Motor neuron (in vitro differentiated cells): ENCODE measurements around the gene DNAJC16. TPM values are rescaled to one million over a fixed set of nuclear protein-coding genes. Genes with fewer than 3 reads are reported as not detected.
"Not testable (repeated sequence)": the region's sequence is repeated elsewhere in the genome, so short reads cannot be mapped to it uniquely, and the experiment has no call there.

Source experiments
- ATAC-seq, 8 experiments: fragments of 200-7000 bp; cut with Tn5 transposase; replicated peaks in 6 of 8; 2 replicates each; pipeline ENCODE4 v1.8.0; 2021; ENCODE audit warnings: mild to moderate bottlenecking in 8 of 8, moderate library complexity in 8 of 8
- H3K27ac ChIP-seq, 2 donors: fragments of 250-450 bp; sonication (Bioruptor Pico); 2 replicates each; pipeline ENCODE4 v1.9.0; 2021; ENCODE audit warnings: antibody characterized with exemption in 2 of 2, mild to moderate bottlenecking in 2 of 2, moderate library complexity in 1 of 2
- H3K4me1 ChIP-seq, 2 donors: fragments of 250-450 bp; sonication (Bioruptor Pico); replicated peaks in 1 of 2; 2 replicates each; pipeline ENCODE4 v1.6.1; 2021; ENCODE audit warnings: antibody characterized with exemption in 2 of 2, mild to moderate bottlenecking in 2 of 2, moderate library complexity in 1 of 2
- H3K4me3 ChIP-seq, 5 donors: fragments of 250-450 bp; sonication (Bioruptor Pico); 2 replicates each; pipeline ENCODE4 v1.9.0; 2021; ENCODE audit warnings: antibody characterized with exemption in 5 of 5, mild to moderate bottlenecking in 5 of 5, moderate library complexity in 4 of 5
- WGBS, 10 experiments: fragments of 450-650 bp; shearing (Covaris generic); methylation state at CpG; one replicate each; pipeline ENCODE4 v1.0.0; 2022; 5-methylcytosine and 5-hydroxymethylcytosine counted together
- in situ Hi-C, 9 experiments: fragments of 400-800 bp; cut with MboI; loops; one replicate each; pipeline ENCODE4 v1.15.0; 2021; ENCODE audit warnings: low sequenced_read_pairs in 9 of 9, low pct_unique_long_range_greater_than_20kb in 2 of 9; ENCODE audit not compliant: unreplicated experiment in 9 of 9
- total RNA-seq, 8 experiments: library from RNA; unstranded; fragments of 300-600 nt; gene quantifications; 2 replicates each; pipeline versions ENCODE4 v1.2.3 to v1.2.4, GENCODE V29; 2022

DNAJC16 gene
- total RNA-seq, 8 experiments from 2014 or later: 14.4 to 26.0 (median 18.0) TPM

DNA sequence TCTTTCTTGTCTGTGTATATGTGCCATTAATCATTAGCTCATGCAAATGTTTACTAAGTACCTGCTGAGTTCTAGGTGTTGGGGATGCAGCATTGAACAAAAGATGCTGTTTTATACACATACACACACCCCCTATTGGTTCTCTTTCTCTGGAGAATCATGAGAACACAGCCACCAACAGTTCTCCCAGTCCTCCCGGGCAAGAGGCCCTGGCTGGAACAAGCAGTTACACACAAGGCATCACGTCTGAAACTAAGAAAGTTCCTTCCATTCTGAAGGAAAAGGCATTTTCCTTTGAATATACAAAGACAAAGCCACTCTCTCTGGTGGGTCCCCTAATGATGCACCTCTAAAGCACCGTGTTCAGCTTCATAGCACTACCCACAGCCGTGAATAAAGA lies 13.5 kb upstream of the DNAJC16 start:
- WGBS, 10 experiments: 20 to 100% (median 96%) methylated on average over 1 to 3 of the region's 4 CpGs; no CpG with 5 or more reads in 4 of the 10 experiments
- no peak overlapping the region for H3K4me3 ChIP-seq
- H3K27ac ChIP-seq: no peak overlapping the region
- in situ Hi-C loops: no loop called here
- H3K4me1 ChIP-seq: no peaks in the 10 kb centered on the region
- no peak for ATAC-seq

DNA sequence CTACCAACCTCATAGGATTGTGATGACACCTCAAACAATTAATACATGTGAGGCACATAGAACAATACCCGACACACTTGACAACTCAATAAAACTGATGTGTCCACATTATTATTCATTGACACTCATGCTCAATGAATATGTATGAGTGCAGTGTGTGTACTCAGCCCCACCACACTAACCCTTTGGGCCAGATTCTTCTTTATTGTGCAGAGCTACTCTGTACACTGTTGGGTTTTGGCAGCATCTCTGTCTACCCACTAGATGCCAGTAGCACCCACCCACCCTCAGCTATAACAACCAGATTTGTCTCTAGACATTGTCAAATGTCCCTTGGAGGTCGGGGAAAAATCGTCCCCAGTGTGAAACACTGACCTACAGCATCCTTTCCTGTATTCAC lies 12.7 kb upstream of the DNAJC16 start:
- peak in 7 of 8 experiments; percentile 30 to 78 (median 52) for ATAC-seq
- in situ Hi-C loops: no loop called here
- Histone ChIP-seq H3K4me3 (no peak overlapping the region), H3K27ac (no peak overlapping the region), H3K4me1 (no peaks in the 10 kb centered on the region)
- 57 to 100% (median 80%) methylated on average over 1 to 3 of the region's 3 CpGs; no CpG with 5 or more reads in 2 of the 10 experiments for WGBS, 10 experiments

DNA sequence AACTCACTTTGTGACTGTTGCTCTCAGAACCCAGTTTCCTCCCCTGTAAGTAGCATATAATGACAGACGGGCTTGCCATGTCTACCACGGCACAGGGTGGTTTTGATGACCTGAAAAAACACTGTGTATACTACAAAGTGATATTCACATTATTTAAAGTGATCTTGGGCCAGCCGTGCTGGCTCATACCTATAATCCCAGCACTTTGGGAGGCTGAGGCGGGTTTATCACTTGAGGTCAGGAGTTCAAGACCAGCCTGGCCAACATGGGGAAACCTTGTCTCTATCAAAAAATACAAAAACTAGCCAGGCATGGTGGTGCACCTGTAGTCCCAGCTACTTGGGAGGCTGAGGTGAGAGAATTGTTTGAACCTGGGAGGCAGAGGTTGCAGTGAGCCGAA lies 12.1 kb upstream of the DNAJC16 start:
- H3K4me1 ChIP-seq, H3K4me3 ChIP-seq, in situ Hi-C loops, ATAC-seq, H3K27ac ChIP-seq: not testable (repeated sequence)
- WGBS, 10 experiments: 91 to 100% (median 100%) methylated on average over 1 to 5 of the region's 5 CpGs; no CpG with 5 or more reads in 3 of the 10 experiments

DNA sequence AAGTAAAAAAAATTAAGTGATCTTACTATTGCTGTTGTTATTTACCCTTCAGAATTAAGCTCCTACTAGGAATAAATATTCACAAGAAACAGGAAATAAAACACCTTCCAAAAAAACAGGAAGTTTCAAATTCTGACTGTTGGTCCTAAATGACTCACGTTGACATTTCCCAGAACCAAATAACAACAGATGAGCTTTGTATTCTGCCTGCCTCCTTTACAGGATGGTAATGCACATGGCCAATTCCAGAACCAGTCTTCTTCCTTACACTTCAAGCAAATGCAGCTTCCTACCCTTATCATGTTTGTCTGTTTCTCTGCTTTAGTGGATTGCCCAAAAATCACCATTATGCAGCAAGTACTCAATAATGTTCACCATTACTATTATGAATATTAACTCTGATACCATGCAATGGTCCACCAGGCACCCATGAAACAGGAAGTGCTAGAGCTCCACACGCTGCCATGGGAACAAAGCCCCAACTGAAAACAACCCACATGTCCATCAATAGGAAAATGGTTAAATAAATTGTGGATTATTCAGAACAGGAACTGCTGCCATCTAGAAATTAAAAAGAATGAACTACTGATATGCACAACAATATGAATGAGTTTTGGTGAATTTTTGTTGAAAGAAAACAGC lies 11.5 kb upstream of the DNAJC16 start:
- H3K4me3 ChIP-seq: no peak overlapping the region
- no peak overlapping the region for H3K27ac ChIP-seq
- H3K4me1 ChIP-seq: no peaks in the 10 kb centered on the region
- in situ Hi-C loops: no loop called here
- WGBS, 10 experiments: 39 to 100% (median 84%) methylated on average over 1 to 2 of the region's 2 CpGs
- peak in 1 of 8 experiments; percentile 18 for ATAC-seq

DNA sequence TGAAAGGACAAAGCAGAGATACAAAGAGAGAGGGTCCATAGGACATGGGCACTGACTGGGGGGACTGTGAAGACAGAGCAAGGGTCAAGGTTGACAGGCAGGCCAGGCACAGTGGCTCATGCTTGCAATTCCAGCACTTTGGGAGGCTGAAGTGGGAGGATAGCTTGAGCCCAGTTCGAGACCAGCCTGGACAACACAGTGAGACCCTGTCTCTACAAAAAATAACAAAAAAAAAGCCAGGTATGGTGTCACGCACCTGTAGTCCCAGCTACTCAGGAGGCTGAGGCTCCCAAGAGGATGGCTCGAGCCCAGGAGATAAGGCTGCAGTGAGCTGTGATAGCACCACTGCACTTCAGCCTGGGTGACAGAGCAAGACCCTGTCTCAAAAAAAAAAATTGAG lies 7.0 kb upstream of the DNAJC16 start:
- ATAC-seq: no peak
- Histone ChIP-seq H3K27ac (no peak overlapping the region), H3K4me3 (no peak overlapping the region), H3K4me1 (peaks cover 2 to 8% of the 10 kb centered on the region in 2 donors)
- in situ Hi-C loops: no loop called here
- 80 to 100% (median 92%) methylated on average over 1 to 3 of the region's 3 CpGs; no CpG with 5 or more reads in 4 of the 10 experiments for WGBS, 10 experiments

DNA sequence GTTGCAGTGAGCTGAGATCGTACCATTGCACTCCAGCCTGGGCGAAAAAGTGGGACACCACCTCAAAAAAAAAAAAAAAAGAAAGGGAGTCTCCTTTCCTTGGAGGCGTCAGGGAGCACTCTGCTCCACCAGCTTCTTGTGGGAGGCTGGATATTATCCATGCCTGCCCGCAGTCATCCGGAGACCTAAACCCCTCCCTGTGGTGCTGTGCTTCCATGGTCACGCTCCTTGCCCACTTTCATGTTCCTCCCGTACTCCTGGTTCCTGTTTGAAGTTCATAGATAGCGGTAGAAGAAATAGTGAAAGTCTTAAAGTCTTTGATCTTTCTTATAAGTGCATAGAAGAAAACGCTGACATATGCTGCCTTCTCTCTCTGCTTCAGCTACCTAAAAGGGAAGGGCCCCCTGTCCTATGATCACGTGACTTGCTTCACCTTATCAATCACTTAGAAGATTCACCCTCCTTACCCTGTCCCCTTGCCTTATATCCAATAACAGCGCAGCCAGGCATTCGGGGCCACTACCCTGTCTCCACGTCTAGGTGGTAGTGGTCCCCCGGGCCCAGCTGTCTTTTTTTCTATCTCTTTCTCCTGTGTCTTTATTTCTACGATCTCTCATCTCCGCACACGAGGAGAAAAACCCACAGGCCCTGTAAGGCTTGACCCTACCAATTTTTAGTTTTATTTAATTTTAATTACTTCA lies 5.3 kb upstream of the DNAJC16 start:
- in situ Hi-C loops, H3K27ac ChIP-seq, H3K4me3 ChIP-seq, ATAC-seq: not testable (repeated sequence)
- WGBS, 10 experiments: 73 to 100% (median 88%) methylated on average over 1 to 11 of the region's 17 CpGs; no CpG with 5 or more reads in 1 of the 10 experiments
- peaks cover 7 to 12% of the 10 kb centered on the region in 2 donors for H3K4me1 ChIP-seq

DNA sequence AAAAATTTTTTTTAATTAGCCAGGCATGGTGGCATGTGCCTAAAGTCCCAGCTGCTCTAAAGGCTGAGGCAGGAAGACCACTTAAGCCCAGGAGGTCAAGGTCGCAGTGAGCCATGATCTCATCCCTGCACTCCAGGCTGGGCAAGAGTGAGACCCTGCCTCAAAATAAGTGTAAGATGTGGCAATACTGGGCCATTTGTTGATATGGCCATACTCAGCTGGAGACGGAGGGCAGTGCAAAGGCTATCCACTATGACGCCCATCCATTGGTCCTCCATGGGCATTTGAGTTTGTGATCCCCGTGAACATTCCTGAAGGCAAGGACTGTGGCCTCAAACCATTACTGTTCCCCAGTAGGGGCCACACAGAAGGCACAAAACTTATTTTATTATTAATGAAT lies 4.1 kb upstream of the DNAJC16 start:
- in situ Hi-C loops: no loop called here
- no peak overlapping the region for H3K27ac ChIP-seq
- no peak overlapping the region for H3K4me3 ChIP-seq
- 80 to 100% (median 96%) methylated on average over 1 to 4 of the region's 4 CpGs; no CpG with 5 or more reads in 3 of the 10 experiments for WGBS, 10 experiments
- H3K4me1 ChIP-seq: peaks cover 7 to 14% of the 10 kb centered on the region in 2 donors
- no peak for ATAC-seq

DNA sequence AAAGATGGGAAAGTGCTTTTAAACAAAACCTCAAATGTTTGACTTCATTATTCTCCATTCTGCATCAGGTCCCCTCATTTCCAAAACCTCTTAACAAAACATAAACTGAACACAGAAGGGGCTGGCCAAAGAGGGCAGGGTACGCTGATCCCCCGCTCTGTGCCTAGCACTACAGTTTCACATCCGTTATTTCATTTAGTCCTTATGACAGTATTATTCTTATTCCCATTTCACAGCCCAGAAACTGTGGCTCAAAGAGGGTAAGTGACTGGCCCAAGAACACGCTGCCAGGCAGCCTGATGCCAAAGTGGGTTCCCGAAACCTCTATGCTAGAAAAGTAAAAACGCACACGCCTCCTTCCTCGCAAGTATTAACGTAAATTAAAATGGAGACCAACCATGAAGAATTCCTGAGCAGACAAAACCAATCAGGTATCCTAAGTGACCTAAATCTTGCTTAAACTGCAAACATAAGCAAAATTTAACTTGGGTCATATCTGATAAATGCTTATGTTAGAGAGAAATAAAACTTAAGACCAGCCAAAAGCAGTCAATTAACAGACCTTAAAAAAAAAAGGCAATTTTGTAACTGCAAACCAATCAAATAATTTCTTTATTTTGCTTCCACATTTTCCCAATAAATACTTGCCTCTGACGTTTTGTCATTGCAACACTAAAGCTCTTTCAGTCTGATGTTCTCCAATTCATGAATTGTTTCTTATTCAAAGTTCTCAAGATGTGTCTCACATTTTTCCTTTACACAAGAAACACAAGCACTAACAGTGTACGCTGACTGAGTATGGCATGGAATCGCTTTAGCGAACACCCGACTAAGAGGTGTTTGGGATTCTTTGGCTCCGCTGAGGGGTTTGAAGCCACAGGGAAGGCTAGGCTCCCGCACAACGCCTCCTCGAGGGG lies 3.3 kb upstream of the DNAJC16 start:
- Histone ChIP-seq H3K4me1 (peaks cover 7 to 17% of the 10 kb centered on the region in 2 donors), H3K27ac (peak overlapping the region; percentile 74 to 78), H3K4me3 (peak overlapping the region; percentile 60 to 92 (median 76))
- in situ Hi-C loops: no loop called here
- 0 to 100% (median 55%) methylated on average over 1 to 18 of the region's 18 CpGs; no CpG with 5 or more reads in 1 of the 10 experiments for WGBS, 10 experiments
- ATAC-seq: no peak

DNA sequence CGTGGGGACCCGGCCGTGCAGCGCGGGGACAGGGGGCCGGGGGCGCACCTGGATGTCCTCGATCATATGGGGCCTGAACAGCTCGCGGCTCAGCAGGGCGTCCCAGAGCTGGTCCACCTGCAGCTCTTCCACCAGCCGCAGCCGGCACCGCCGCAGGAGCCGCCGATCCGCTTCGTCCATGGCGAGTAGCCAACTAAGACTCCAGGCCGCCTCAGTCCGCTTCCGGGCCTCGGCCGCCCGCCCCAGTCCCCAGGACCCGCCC lies 2.7 kb upstream of the DNAJC16 start, which contains the start of gene CASP9:
Gene CASP9, minus strand, starts transcription at position 195 of the 262 bp plus-strand sequence. Its CDS starts 15 bp downstream, at position 180.
- 0% methylated on average over 2 to 5 of the region's 27 CpGs; no CpG with 5 or more reads in 8 of the 10 experiments for WGBS, 10 experiments
- ATAC-seq: no peak

DNA sequence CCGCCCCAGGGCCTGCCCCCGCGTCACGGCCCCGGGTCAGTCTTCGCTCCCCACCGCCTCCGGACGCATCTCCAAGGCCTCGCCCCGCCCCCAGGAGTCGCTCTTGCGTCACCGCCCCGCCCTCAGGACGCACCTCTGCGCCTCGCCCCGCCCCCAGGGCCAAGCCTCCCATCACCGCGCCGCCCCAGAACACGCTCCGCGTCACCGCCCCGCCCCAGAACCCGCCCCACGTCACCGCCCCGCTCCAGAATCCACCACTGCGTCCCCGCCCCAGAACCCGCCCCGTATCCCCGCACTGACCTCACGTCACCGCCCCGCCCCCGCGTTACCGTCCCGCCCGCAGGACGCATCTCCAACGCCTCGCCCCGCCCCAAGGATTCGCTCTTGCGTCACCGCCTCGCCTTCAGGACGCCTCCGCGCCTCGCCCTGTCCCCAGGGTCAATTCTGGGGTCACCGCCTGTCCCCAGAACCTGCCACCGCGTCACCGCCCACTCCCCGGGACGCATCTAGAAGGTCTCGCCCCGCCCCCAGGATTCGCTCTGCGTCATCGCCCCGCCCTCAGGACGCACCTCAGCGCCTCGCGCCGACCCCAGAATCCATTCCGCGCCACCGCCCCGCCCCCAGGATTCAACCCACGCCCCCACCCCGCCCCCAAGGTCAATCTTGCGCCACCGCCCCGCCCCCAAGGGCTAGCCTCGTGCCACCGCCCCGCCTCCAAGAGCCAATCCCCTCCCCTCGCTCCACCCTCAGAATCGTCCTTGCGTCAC lies 2.2 kb upstream of the DNAJC16 start:
- peak overlapping the region; percentile 94 to 99 for H3K27ac ChIP-seq
- WGBS, 10 experiments: no CpG with 5 or more reads among the region's 88 CpGs
- peak overlapping the region; percentile 60 to 92 (median 76) for H3K4me3 ChIP-seq
- ATAC-seq: peak; percentile 22 to 64 (median 60)
- in situ Hi-C loops: no loop called here
- H3K4me1 ChIP-seq: peaks cover 7 to 17% of the 10 kb centered on the region in 2 donors

More for the DNA sequence above, 2.7 kb upstream of the DNAJC16 start, which contains the start of gene CASP9:
- Histone ChIP-seq H3K4me1 (peaks cover 7 to 17% of the 10 kb centered on the region in 2 donors), H3K27ac (peak within 1 kb of the TSS; percentile 94 to 99), H3K4me3 (peak within 1 kb of the TSS; percentile 60 to 92 (median 76))
- in situ Hi-C loops: no loop called here

DNA sequence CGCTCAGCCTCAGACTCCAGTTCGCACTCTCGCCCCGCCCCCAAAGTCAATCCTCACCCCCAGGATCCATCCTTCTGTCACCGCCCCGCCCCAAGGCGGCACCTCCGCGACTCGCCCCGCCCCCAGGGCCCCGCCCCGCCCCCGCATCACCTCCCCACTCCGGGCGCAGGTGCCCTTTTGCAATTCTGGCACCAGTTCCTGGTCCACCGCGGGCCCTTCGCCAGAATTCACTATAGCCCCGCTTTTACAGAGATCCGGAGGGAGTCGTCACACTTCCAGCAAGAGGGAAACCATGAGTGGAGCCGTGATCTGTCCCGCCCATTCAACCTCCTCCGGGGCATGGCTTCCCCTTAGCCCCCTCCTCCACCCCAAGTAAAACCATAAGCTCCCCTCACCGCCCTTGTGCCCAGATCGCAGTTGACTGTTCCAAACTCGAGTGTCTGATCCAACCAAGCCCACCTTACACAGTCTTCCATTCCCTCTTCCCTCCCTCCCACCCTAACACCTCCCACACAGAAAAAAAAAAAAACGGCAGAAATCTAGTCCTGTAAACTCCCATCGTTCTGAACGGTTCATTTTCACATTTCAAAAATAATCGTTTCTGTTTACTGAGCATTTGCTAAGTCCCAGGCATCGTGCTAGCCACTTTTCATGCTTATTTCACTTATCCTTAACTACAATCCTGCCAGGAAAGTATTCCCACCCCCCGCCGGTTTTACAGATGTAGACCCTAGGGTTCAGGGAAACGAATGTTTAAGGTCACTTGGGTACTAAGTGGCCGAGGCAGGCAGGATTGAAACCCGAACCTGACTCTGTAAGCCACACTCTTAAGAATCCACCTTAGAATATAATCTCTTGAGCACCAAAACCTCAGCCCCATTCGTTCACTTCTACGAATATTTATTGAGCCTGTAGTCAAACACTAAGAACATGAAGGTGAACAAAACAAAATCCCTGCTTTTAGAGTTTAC lies 1.3 kb upstream of the DNAJC16 start:
- H3K27ac ChIP-seq: peak overlapping the region; percentile 42 to 45
- H3K4me1 ChIP-seq: peaks cover 7 to 17% of the 10 kb centered on the region in 2 donors
- H3K4me3 ChIP-seq: peak overlapping the region; percentile 60 to 92 (median 76)
- ATAC-seq: peak; percentile 31 to 59 (median 52)
- 0 to 16% (median 3%) methylated on average over 1 to 15 of the region's 40 CpGs for WGBS, 10 experiments
- in situ Hi-C loops: no loop called here
